ENCODE data around the gene KIAA0586. TPM values are rescaled to one million over a fixed set of nuclear protein-coding genes. Genes with fewer than 3 reads are reported as not detected.

KIAA0586 gene
- total RNA-seq, 1 experiment from 2014 or later, result 20.9 TPM

GRCh38 chr14:58484176-58484575 is 56.7 kb downstream of the KIAA0586 start:
- H3K4me1 ChIP-seq (ENCODE audit: insufficient read depth, low read length), result no peaks in the 10 kb centered on the region
- no peak overlapping the region for H3K27ac ChIP-seq (ENCODE audit: insufficient read length, low read depth, low read length)
- no peaks in the 10 kb centered on the region for H3K9me3 ChIP-seq (ENCODE audit: control insufficient read depth, low read depth, low read length)
- no peak overlapping the region for H2AFZ ChIP-seq (ENCODE audit: low read length)
- no peak overlapping the region for H3K4me3 Mint-ChIP-seq
- no peak for TF ChIP-seq CTCF (conservative IDR thresholded peaks at IDR 0.05)
- no CpG with 5 or more reads among the region's 1 CpG for WGBS (ENCODE audit: extremely low coverage, insufficient read length, low lambda C conversion rate)
- no peak overlapping the region for H3K4me2 ChIP-seq (ENCODE audit: insufficient read depth, insufficient read length, low read length)
- peaks cover 2 to 13% (median 9%) of the 10 kb centered on the region in 3 experiments; a peak in 6 of 7 replicates for H3K36me3 Mint-ChIP-seq (ENCODE audit: insufficient read depth in 1 of 3, low read depth in 3 of 3)
- no peaks in the 10 kb centered on the region for H3K27me3 Mint-ChIP-seq (ENCODE audit: low read depth)
- no peak overlapping the region for H3K18ac ChIP-seq (ENCODE audit: insufficient read length, low read depth, low read length)
- no peak overlapping the region for H3K56ac ChIP-seq (ENCODE audit: insufficient read length, low read depth, low read length)
- no peak overlapping the region for H3K27ac Mint-ChIP-seq
- no peaks in the 10 kb centered on the region for H3K9me3 Mint-ChIP-seq
- no peaks in the 10 kb centered on the region for H3K27me3 ChIP-seq (ENCODE audit: insufficient read depth, low read length)
- no peak overlapping the region for H3K4ac ChIP-seq (ENCODE audit: low read depth, low read length)
- H3K23me2 ChIP-seq (ENCODE audit: insufficient read length, low read depth, low read length, poor library complexity, severe bottlenecking), result no peaks in the 10 kb centered on the region
- H3K14ac ChIP-seq (ENCODE audit: insufficient read depth, low read length), result no peak overlapping the region
- no peak overlapping the region for H2BK15ac ChIP-seq (ENCODE audit: low read depth, low read length)
- no peak for DNase-seq
- no peak overlapping the region for H4K91ac ChIP-seq (ENCODE audit: insufficient read length, low read depth, low read length)
- no peak overlapping the region for H3K23ac ChIP-seq (ENCODE audit: insufficient read length, low read depth, low read length)
- no peak overlapping the region for H3K9ac ChIP-seq (ENCODE audit: extremely low read depth, insufficient read length, low read length)
- no peak overlapping the region for H4K8ac ChIP-seq (replicated peaks; ENCODE audit: insufficient read length, low read depth, low read length)
- H2BK120ac ChIP-seq (ENCODE audit: low read depth, low read length, poor library complexity, severe bottlenecking), result no peak overlapping the region
- H2BK5ac ChIP-seq (ENCODE audit: insufficient read length, low read length), result no peak overlapping the region
- no peak overlapping the region for H3T11ph ChIP-seq (ENCODE audit: low read length)
- H3K79me1 ChIP-seq (ENCODE audit: insufficient read depth, low read depth, low read length, poor library complexity, severe bottlenecking), result no peaks in the 10 kb centered on the region
- H4K20me1 ChIP-seq (ENCODE audit: control insufficient read depth, insufficient read depth, insufficient read length), result no peaks in the 10 kb centered on the region
- no peak overlapping the region for H2BK12ac ChIP-seq (ENCODE audit: insufficient read length, low read depth, low read length)
- H4K5ac ChIP-seq (ENCODE audit: insufficient read length, low read depth, low read length), result no peak overlapping the region
- no peaks in the 10 kb centered on the region for H3K4me1 Mint-ChIP-seq
- H2BK20ac ChIP-seq (ENCODE audit: low read depth, low read length, poor library complexity, severe bottlenecking), result no peak overlapping the region
- no peak overlapping the region for H2AK5ac ChIP-seq (ENCODE audit: insufficient read length, low read length)
- no peaks in the 10 kb centered on the region for H3K79me2 ChIP-seq (ENCODE audit: insufficient read depth, low read length)
